ENCODE data around the gene ALLC.

ALLC gene

GRCh38 chr2:3644891-3645605, 13.0 kb upstream of the ALLC start:
- TF ChIP-seq CTCF (IDR thresholded peaks at IDR 0.05) = no peak
- Histone ChIP-seq H3K4me3 (no peak overlapping the region), H3K4me1 (no peaks in the 10 kb centered on the region), H3K9me3 (no peaks in the 10 kb centered on the region), H3K36me3 (no peaks in the 10 kb centered on the region), H3K27ac (no peak overlapping the region), H3K27me3 (no peaks in the 10 kb centered on the region)
- intact Hi-C loops (cut with DNase I; ENCODE audit: low total_unique reads) = no loop called here
- DNase-seq = peak in 1 of 2 donors; percentile 27

GRCh38 chr2:3645745-3646389, 12.1 kb upstream of the ALLC start:
- DNase-seq = peak in 1 of 2 donors; percentile 23
- Histone ChIP-seq H3K9me3 (no peaks in the 10 kb centered on the region), H3K27ac (no peak overlapping the region), H3K27me3 (no peaks in the 10 kb centered on the region), H3K4me3 (no peak overlapping the region), H3K36me3 (no peaks in the 10 kb centered on the region), H3K4me1 (peaks cover 0 to 4% (median 0%) of the 10 kb centered on the region in 4 donors)
- no peak for TF ChIP-seq CTCF (IDR thresholded peaks at IDR 0.05)
- intact Hi-C loops (cut with DNase I; ENCODE audit: low total_unique reads) = no loop called here

- DNase-seq = no peak
- intact Hi-C loops (cut with DNase I; ENCODE audit: low total_unique reads) = no loop called here
- Histone ChIP-seq H3K27ac (no peak overlapping the region), H3K36me3 (no peaks in the 10 kb centered on the region), H3K4me1 (peaks cover 0 to 6% (median under 1%) of the 10 kb centered on the region in 4 donors), H3K4me3 (no peak overlapping the region), H3K27me3 (no peaks in the 10 kb centered on the region), H3K9me3 (no peaks in the 10 kb centered on the region)
- no peak for TF ChIP-seq CTCF (IDR thresholded peaks at IDR 0.05)
Observed at GRCh38 chr2:3646446-3646845, 11.6 kb upstream of the ALLC start.

GRCh38 chr2:3647246-3647645, 10.8 kb upstream of the ALLC start:
- TF ChIP-seq CTCF (IDR thresholded peaks at IDR 0.05) = no peak
- H3K9me3 ChIP-seq = no peaks in the 10 kb centered on the region
- no peaks in the 10 kb centered on the region for H3K36me3 ChIP-seq

GRCh38 chr2:3647831-3648651, 10.0 kb upstream of the ALLC start:
- no peaks in the 10 kb centered on the region for H3K9me3 ChIP-seq
- no peaks in the 10 kb centered on the region for H3K27me3 ChIP-seq
- H3K4me3 ChIP-seq = no peak overlapping the region
- H3K4me1 ChIP-seq = peaks cover 0 to 13% (median 5%) of the 10 kb centered on the region in 4 donors
- no peak for TF ChIP-seq CTCF (IDR thresholded peaks at IDR 0.05)
- H3K36me3 ChIP-seq = no peaks in the 10 kb centered on the region
- no peak overlapping the region for H3K27ac ChIP-seq
- intact Hi-C loops (cut with DNase I; ENCODE audit: low total_unique reads) = no loop called here
- DNase-seq = no peak

More at GRCh38 chr2:3647246-3647645, 10.8 kb upstream of the ALLC start:
- DNase-seq = no peak
- no peaks in the 10 kb centered on the region for H3K27me3 ChIP-seq
- H3K27ac ChIP-seq = no peak overlapping the region
- no peak overlapping the region for H3K4me3 ChIP-seq
- H3K4me1 ChIP-seq = peaks cover 0 to 13% (median 5%) of the 10 kb centered on the region in 4 donors
- intact Hi-C loops (cut with DNase I; ENCODE audit: low total_unique reads) = no loop called here
